HL-60/S4 treated with phorbol 12-myristate 13-acetate at 8.2 ng/mL for 4 days and 3 days (cell line): ENCODE measurements around the gene GAGE2A.
"Not testable (repeated sequence)": the region's sequence is repeated elsewhere in the genome, so short reads cannot be mapped to it uniquely, and the experiment has no call there.

Experiments used
- in situ Hi-C: fragments of 300-500 bp; cut with MboI; formaldehyde crosslinking; loops from 2 replicates; pipeline ENCODE4 v1.15.0; 2022; ENCODE audit warnings: low sequenced_read_pairs

Gene GAGE2A, protein sequence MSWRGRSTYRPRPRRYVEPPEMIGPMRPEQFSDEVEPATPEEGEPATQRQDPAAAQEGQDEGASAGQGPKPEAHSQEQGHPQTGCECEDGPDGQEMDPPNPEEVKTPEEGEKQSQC

DNA sequence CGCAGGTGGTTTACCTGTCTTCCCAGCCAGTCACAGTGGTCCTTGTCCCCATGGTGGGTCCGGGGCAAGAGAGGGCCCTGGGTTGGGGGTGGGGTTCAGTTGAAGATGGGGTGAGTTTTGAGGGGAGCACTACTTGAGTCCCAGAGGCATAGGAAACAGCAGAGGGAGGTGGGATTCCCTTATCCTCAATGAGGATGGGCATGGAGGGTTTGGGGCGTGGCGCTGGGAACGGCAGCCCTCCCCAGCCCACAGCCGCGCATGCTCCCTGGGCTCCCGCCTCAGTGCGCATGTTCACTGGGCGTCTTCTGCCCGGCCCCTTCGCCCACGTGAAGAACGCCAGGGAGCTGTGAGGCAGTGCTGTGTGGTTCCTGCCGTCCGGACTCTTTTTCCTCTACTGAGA is at the start of gene GAGE2A:
Gene GAGE2A, plus strand, starts transcription at position 301 of the 400 bp plus-strand sequence. CDS start 1,155 bp downstream, outside the sequence.
- in situ Hi-C loops = not testable (repeated sequence)

DNA sequence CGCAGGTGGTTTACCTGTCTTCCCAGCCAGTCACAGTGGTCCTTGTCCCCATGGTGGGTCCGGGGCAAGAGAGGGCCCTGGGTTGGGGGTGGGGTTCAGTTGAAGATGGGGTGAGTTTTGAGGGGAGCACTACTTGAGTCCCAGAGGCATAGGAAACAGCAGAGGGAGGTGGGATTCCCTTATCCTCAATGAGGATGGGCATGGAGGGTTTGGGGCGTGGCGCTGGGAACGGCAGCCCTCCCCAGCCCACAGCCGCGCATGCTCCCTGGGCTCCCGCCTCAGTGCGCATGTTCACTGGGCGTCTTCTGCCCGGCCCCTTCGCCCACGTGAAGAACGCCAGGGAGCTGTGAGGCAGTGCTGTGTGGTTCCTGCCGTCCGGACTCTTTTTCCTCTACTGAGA is 47.9 kb upstream of the GAGE2A start, which contains the start of gene GAGE12D:
Gene GAGE12D, plus strand, starts transcription at position 301 of the 400 bp plus-strand sequence. CDS start 1,155 bp downstream, outside the sequence.
- in situ Hi-C loops = not testable (repeated sequence)

- in situ Hi-C loops = not testable (repeated sequence)
Observed at GRCh38 chrX:49550989-49551388, 38.3 kb upstream of the GAGE2A start, which contains the start of gene GAGE12E. Gene GAGE12E (plus strand): TSS chrX:49551289. CDS start chrX:49552444, 1,155 bp downstream.

- in situ Hi-C loops = not testable (repeated sequence)
Observed at GRCh38 chrX:49560542-49560941, 28.8 kb upstream of the GAGE2A start, which contains the start of gene GAGE12F. Gene GAGE12F (plus strand): TSS chrX:49560842. CDS start chrX:49561997, 1,155 bp downstream.

- in situ Hi-C loops = not testable (repeated sequence)
Observed at GRCh38 chrX:49568728-49569127, 20.6 kb upstream of the GAGE2A start.

DNA sequence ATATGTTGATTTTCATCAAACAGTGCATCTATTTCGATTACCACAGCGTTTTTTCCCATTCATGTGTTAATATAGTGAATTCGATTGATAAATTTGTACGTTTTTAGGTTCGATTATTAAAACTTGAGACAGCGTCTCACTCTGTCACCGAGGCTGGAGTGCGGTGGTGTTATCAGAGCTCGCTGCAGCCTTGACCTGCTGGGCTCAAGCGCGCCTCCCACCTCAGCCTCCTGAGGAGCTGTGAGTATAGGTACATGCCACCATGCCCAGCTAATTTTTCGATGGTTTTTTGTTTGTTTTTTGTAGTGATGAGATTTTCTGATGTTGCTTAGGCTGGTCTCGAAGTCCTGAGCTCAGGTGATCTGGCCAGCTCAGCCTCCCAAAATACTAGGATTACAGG is 20.1 kb upstream of the GAGE2A start:
- in situ Hi-C loops = not testable (repeated sequence)

- in situ Hi-C loops = not testable (repeated sequence)
Observed at GRCh38 chrX:49570100-49570499, 19.2 kb upstream of the GAGE2A start, which contains the start of gene GAGE12G. Gene GAGE12G (plus strand): TSS chrX:49570400. CDS start chrX:49571555, 1,155 bp downstream.

GRCh38 chrX:49579649-49580048 is 9.6 kb upstream of the GAGE2A start, which contains the start of gene GAGE12H:
Gene GAGE12H (plus strand): TSS chrX:49579949. CDS start chrX:49581104, 1,155 bp downstream.
- in situ Hi-C loops = not testable (repeated sequence)

GRCh38 chrX:49589769-49590478 is 628 bp downstream of the GAGE2A start:
- in situ Hi-C loops = not testable (repeated sequence)

GRCh38 chrX:49590488-49590887 is 1.2 kb downstream of the GAGE2A start:
- in situ Hi-C loops = not testable (repeated sequence)

DNA sequence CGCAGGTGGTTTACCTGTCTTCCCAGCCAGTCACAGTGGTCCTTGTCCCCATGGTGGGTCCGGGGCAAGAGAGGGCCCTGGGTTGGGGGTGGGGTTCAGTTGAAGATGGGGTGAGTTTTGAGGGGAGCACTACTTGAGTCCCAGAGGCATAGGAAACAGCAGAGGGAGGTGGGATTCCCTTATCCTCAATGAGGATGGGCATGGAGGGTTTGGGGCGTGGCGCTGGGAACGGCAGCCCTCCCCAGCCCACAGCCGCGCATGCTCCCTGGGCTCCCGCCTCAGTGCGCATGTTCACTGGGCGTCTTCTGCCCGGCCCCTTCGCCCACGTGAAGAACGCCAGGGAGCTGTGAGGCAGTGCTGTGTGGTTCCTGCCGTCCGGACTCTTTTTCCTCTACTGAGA is 9.4 kb downstream of the GAGE2A start, which contains the start of gene GAGE1:
Gene GAGE1, plus strand, starts transcription at position 301 of the 400 bp plus-strand sequence. CDS start 1,155 bp downstream, outside the sequence.
- in situ Hi-C loops = not testable (repeated sequence)

DNA sequence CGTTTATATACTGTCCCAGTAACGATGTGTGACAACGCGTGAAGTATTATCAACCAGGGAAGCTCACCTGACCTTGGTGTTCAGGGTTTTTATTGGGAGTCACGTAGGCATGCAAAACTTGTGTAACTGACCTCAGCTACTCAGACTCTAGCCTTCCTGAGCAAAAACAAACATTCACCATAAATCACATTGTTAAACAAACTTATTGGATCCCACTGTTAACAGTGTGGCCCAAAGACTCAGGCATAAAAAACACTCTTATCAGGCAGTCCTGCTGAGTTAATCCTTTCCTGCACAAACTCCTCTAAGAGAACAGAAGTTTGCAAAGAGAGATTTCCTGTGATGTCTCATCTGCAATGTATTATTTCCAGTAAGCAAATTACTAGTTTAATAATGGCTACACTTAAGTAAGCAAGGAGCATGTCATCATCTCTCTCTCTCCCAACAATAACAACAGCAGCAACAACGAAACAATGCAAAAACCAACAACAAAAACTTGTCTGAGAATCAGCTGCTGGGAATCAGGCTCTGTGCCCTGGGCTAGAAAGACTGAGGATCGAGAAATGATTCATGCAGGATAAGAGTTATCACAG is 21.5 kb downstream of the GAGE2A start:
- in situ Hi-C loops = no loop called here

- in situ Hi-C loops = no loop called here
Observed at GRCh38 chrX:49618574-49618973, 29.3 kb downstream of the GAGE2A start.

- in situ Hi-C loops = no loop called here
Observed at GRCh38 chrX:49627086-49627777, 37.9 kb downstream of the GAGE2A start.

DNA sequence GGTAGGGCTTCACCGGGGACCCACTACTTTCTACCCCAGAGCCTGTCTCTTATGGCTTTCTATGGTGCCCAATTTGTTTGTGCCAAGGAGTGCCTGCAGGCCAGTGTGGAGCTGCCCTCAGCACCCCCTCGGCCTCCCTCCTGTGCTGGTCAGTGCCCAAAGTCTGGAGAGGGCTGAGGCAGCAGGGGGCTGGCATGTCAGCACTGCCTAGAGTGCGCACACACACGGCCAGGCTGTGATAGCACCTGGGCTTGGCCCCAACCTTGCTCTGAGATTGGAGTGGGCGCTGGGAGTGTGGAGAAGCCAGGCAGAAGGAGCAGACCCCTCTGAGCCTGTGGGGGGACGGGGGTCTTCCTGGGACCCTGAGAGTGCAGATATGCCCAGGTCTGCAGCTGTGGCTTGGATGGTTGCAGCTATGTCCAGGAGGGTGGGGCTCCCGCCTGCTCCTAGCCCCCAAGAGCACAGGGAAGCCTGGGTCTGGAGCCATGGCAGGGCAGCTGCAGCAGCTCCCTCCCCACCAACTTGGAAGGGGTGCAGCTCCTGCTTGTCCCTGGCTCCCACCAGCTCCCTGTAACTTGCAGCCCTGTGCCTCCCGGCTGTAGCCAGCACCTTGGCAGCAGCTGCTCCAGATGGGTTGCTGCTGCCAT is 55.8 kb downstream of the GAGE2A start:
- in situ Hi-C loops = no loop called here
